22Rv1 (cell line): ENCODE results near the gene EML4.

Source experiments
- CTCF ChIP-seq: fragments of 450-650 bp; IDR thresholded peaks from 2 replicates; pipeline ENCODE4 v1.5.1; 2017; ENCODE audit warnings: mild to moderate bottlenecking
- ZFX ChIP-seq: fragments of 450-650 bp; IDR thresholded peaks from 2 replicates; pipeline ENCODE4 v1.6.1; 2017; ENCODE audit warnings: antibody characterized with exemption, borderline replicate concordance

- TF ChIP-seq CTCF, result no peak
- no peak for TF ChIP-seq ZFX
Measured at GRCh38 chr2:42350434-42351063, 181.4 kb downstream of the EML4 start.
